RKO (cell line): Measurements from ENCODE around the gene SLC15A1.
A peak's percentile ranks its signal among the peaks of the same experiment; 100 is the strongest.

Source experiments
- DNase-seq: peaks from one replicate; pipeline ENCODE4 v3.0.0-alpha.2; 2016; ENCODE audit warnings: low spot score

Gene SLC15A1

GRCh38 chr13:98693756-98694155, 58.7 kb downstream of the SLC15A1 start:
- no peak for DNase-seq

- peak; percentile 3 for DNase-seq
Observed at GRCh38 chr13:98691360-98691759, 61.1 kb downstream of the SLC15A1 start.

- no peak for DNase-seq
Observed at GRCh38 chr13:98690348-98691022, 62.0 kb downstream of the SLC15A1 start.

GRCh38 chr13:98689347-98689968, 63.0 kb downstream of the SLC15A1 start:
- no peak for DNase-seq

GRCh38 chr13:98688373-98688772, 64.1 kb downstream of the SLC15A1 start:
- DNase-seq = no peak

GRCh38 chr13:98687319-98687718, 65.2 kb downstream of the SLC15A1 start:
- no peak for DNase-seq

GRCh38 chr13:98686270-98686669, 66.2 kb downstream of the SLC15A1 start:
- DNase-seq = no peak

- no peak for DNase-seq
Observed at GRCh38 chr13:98685146-98685545, 67.3 kb downstream of the SLC15A1 start.

GRCh38 chr13:98681049-98681448, 71.4 kb downstream of the SLC15A1 start:
- no peak for DNase-seq

GRCh38 chr13:98678741-98679140, 73.7 kb downstream of the SLC15A1 start:
- no peak for DNase-seq

- DNase-seq = no peak
Observed at GRCh38 chr13:98677398-98677797, 75.1 kb downstream of the SLC15A1 start.

- no peak for DNase-seq
Observed at GRCh38 chr13:98676239-98676638, 76.2 kb downstream of the SLC15A1 start.

- DNase-seq = no peak
Observed at GRCh38 chr13:98675837-98676236, 76.6 kb downstream of the SLC15A1 start.

- no peak for DNase-seq
Observed at GRCh38 chr13:98675066-98675465, 77.4 kb downstream of the SLC15A1 start.

GRCh38 chr13:98672947-98673613, 79.4 kb downstream of the SLC15A1 start:
- DNase-seq = peak; percentile 79

- no peak for DNase-seq
Observed at GRCh38 chr13:98668155-98668554, 84.3 kb downstream of the SLC15A1 start.

- no peak for DNase-seq
Observed at GRCh38 chr13:98665638-98665995, 86.9 kb downstream of the SLC15A1 start.

- DNase-seq = no peak
Observed at GRCh38 chr13:98664924-98665637, 87.4 kb downstream of the SLC15A1 start.

GRCh38 chr13:98664510-98664909, 88.0 kb downstream of the SLC15A1 start:
- no peak for DNase-seq

- peak; percentile 93 for DNase-seq
Observed at GRCh38 chr13:98664047-98664446, 88.4 kb downstream of the SLC15A1 start.

- no peak for DNase-seq
Observed at GRCh38 chr13:98658131-98658530, 94.3 kb downstream of the SLC15A1 start.

- no peak for DNase-seq
Observed at GRCh38 chr13:98657506-98658085, 94.9 kb downstream of the SLC15A1 start.
